Bronchial epithelial cell (primary cell): ENCODE measurements around the gene ADAM8. TPM values are rescaled to one million over a fixed set of nuclear protein-coding genes. Genes with fewer than 3 reads are reported as not detected.
A peak's percentile ranks its signal among the peaks of the same experiment; 100 is the strongest.
"Not testable (repeated sequence)": the region's sequence is repeated elsewhere in the genome, so short reads cannot be mapped to it uniquely, and the experiment has no call there.

Experiments used
- DNase-seq: peaks from one replicate; pipeline ENCODE4 v3.0.0-alpha.2; 2010; ENCODE audit warnings: low read depth
- FAIRE-seq: peaks from 2 replicates; lab custom pipeline; 2011; peaks lifted over from hg19 to GRCh38; lab: Jason Lieb, UNC
- H3K27me3 ChIP-seq: 2 replicates; pipeline ENCODE4 v1.5.1; 2011; ENCODE audit warnings: low read length; ENCODE audit not compliant: control insufficient read depth, insufficient read depth
- H3K36me3 ChIP-seq: 2 replicates; pipeline ENCODE4 v1.5.1; 2011; ENCODE audit warnings: low read length; ENCODE audit not compliant: control insufficient read depth, insufficient read depth
- H3K4me3 ChIP-seq: 2 replicates; pipeline ENCODE4 v1.5.1; 2011; ENCODE audit warnings: mild to moderate bottlenecking, low read depth, low read length, control low read depth
- total RNA-seq: library from RNA; depleted of rRNA; stranded (reverse); fragments of >200 nt; gene quantifications from 2 replicates; pipeline ENCODE4 v1.2.1, GENCODE V29; 2014
- TF ChIP-seq, protein P1 (sequence below): IDR thresholded peaks from 2 replicates; pipeline ENCODE4 v1.5.1; 2011; ENCODE audit warnings: mild to moderate bottlenecking, moderate library complexity, low read length, control low read depth, inconsistent platforms; ENCODE audit not compliant: insufficient read depth, severe bottlenecking

Gene ADAM8
- 34.2 and 41.6 TPM in 2 replicates for total RNA-seq

DNA sequence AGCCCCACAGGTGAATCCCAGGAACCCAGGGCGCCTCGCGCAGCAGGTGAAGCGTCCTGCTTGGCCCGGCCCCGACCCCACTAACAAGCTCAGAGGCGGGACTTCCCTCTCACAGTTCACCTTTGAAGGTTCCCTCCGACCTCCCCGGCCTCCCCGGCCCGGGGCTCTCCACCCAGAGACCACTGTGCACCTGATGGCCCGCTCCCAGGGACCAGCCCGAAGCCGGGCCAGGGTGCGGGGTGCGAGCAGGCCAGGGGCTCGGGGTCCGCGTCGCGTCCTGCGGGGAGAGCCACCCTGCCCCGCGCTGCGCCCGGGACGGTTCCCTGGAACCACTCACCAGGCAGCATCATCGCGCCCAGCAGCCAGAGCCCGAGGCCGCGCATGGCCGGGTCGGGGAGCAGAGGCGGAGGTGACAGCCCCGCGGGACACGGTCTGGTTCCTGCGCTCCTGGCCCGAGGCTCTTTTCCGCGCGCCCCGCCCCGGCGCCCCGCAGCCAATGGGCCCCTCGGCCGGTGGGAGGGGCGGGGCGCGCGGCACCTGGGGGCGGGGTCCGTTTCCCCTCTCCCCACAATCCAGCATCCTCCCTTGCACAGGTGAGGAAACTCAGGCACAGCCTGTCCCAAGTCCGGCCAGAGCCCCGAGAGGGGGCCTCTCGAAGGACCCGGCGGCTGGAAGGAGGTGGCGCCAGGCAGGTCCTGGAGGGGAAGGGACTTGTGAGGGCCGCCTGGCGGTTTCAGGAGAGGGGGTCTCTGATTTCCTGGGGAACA, at the start of gene ADAM8:
Gene ADAM8 (minus strand): TSS at position 434 of the 767 bp plus-strand sequence. CDS start 51 bp downstream, at position 383.
- no peak for DNase-seq
- no peak for FAIRE-seq
- TF ChIP-seq, protein P1, sequence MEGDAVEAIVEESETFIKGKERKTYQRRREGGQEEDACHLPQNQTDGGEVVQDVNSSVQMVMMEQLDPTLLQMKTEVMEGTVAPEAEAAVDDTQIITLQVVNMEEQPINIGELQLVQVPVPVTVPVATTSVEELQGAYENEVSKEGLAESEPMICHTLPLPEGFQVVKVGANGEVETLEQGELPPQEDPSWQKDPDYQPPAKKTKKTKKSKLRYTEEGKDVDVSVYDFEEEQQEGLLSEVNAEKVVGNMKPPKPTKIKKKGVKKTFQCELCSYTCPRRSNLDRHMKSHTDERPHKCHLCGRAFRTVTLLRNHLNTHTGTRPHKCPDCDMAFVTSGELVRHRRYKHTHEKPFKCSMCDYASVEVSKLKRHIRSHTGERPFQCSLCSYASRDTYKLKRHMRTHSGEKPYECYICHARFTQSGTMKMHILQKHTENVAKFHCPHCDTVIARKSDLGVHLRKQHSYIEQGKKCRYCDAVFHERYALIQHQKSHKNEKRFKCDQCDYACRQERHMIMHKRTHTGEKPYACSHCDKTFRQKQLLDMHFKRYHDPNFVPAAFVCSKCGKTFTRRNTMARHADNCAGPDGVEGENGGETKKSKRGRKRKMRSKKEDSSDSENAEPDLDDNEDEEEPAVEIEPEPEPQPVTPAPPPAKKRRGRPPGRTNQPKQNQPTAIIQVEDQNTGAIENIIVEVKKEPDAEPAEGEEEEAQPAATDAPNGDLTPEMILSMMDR = no peak
- Histone ChIP-seq H3K36me3 (peaks cover 11% of the 10 kb centered on the region), H3K4me3 (peak within 1 kb of the TSS; percentile 37), H3K27me3 (no peaks in the 10 kb centered on the region)

DNA sequence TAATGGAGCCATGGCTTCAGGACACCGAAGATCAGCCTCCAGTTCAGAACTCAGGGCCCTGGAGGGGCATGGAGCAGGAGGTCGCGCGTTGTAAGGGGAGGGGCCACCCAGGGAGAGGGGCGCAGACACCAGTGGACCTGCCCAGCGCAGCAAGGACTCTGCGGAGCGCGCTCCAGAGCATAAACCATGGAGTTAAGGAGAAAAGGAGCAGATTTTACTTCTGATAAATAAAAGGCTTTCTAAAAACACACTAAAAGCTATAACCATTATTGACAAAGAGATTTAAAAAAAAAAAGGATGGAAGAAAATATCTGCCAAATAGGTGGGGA, 49.5 kb upstream of the ADAM8 start:
- DNase-seq = no peak
- FAIRE-seq = no peak
- H3K36me3 ChIP-seq = no peaks in the 10 kb centered on the region
- TF ChIP-seq, protein P1 = no peak
- no peak overlapping the region for H3K4me3 ChIP-seq
- H3K27me3 ChIP-seq = peaks cover 24% of the 10 kb centered on the region

DNA sequence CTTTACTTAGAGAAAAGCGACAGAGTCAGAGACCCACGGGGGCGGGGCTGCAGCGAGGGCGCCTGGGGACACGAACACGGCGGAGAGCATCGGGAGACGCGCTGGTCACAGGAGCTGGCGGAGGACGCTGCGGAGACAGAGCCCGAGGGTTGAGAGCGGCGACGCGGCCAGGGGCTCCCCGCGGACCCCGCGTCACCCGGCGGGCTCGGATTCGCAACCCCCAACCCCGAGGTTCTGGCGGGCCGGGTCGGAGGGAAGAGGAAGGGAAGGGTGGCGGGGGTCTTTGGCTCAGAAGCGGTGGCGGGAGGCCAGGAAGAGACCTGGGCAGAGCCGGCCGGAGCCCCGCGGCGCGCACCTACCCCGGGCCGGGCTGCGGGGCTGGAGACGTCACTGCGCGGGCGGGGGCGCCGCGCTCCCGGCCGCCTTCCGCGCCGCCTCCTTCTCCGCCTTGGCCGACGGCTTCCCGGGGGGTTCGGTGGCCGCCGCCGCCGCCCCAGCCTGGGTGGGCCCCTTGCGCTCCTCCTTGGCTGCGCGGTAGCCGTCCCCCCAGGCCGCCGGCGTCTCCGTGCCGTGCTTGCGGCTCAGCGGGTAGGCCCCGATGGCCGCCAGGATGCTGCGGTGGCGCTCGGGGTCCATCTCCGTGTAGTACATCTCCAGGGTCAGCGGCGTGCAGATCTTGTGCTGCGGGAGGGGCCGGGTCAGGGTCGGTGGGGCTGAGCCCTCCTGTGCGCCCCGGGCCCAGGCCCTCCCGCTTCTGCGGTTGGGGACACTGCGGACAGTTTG, 49.0 kb upstream of the ADAM8 start:
- Histone ChIP-seq H3K27me3 (peaks cover 24% of the 10 kb centered on the region), H3K36me3 (no peaks in the 10 kb centered on the region), H3K4me3 (peak overlapping the region; percentile 21)
- FAIRE-seq = no peak
- no peak for DNase-seq
- TF ChIP-seq, protein P1 = no peak

DNA sequence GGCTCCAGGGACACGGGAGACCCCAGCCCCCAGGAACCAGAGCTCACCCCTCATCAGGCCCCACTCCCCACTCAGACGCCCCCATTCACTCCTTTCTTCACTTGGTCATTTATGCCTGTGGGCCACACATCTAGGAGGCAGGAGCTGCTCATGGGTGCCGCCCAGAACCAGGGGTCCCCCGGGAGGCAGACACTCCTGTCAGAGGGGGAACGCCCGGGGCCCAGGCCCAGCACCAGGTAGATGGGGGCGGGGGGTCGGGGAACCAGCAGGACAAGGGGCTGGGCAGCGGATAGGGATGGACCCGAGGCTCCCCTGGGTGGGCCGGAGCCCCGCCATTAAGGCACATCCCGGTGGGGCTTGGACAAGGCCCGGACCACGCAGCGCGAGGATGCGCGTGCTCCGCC, 48.2 kb upstream of the ADAM8 start:
- Histone ChIP-seq H3K36me3 (no peaks in the 10 kb centered on the region), H3K27me3 (peaks cover 24% of the 10 kb centered on the region), H3K4me3 (no peak overlapping the region)
- FAIRE-seq = no peak
- no peak for DNase-seq
- TF ChIP-seq, protein P1 = no peak

DNA sequence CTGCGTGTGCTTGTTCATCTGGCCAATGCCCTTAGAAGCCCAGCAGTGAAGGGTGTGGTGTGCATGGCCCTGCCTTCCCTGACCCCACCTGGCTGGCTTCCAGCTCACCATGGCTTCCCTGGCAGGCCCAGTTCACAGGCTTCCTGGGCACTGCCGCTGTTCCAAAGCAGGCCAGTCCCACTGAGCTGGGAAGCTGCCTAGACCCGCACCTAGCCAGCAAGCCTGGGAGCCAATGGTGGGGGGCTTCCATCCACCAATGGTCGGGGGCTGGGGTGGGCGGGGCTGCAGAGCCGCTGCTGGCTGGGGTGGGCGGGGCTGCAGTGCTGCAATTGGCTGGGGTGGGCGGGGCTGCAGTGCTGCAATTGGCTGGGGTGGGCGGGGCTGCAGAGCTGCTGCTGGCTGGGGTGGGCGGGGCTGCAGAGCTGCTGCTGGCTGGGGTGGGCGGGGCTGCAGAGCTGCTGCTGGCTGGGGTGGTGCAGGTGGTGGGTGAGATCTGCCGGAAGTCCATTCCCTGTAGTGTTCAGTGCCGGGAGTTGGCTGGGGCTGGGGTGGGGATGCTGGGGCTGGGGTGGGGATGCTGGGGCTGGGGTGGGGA, 47.6 kb upstream of the ADAM8 start:
- TF ChIP-seq, protein P1 = no peak
- FAIRE-seq (no peak), DNase-seq (peak; percentile 28)
- Histone ChIP-seq H3K36me3 (no peaks in the 10 kb centered on the region), H3K4me3 (no peak overlapping the region), H3K27me3 (peaks cover 21% of the 10 kb centered on the region)

DNA sequence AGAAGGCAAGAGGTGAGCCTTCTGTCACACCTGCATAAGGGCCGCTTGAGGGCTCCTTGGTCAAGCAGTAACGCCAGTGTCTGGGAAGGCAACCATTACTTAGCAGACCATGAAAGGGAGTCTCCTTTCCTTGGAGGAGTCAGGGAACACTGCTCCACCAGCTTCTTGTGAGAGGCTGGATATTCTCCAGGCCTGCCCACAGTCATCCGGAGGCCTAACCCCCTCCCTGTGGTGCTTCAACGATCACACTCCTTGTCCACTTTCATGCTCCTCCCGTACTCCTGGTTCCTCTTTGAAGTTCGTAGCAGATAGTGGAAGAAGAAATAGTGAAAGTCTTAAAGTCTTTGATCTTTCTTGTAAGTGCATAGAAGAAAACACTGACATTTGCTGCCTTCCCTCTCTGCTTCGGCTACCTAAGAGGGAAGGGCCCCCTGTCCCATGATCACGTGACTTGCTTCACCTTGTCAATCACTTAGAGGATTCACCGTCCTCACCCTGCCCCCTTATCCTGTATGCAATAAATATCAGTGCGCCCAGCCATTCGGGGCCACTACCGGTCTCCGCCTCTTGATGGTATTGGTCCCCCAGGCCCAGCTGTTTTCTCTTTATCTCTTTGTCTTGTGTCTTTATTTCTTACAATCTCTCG, 45.5 kb upstream of the ADAM8 start:
- peaks cover 11% of the 10 kb centered on the region for H3K27me3 ChIP-seq
- not testable (repeated sequence) for H3K36me3 ChIP-seq, H3K4me3 ChIP-seq, DNase-seq
- peak; percentile 60 for FAIRE-seq

DNA sequence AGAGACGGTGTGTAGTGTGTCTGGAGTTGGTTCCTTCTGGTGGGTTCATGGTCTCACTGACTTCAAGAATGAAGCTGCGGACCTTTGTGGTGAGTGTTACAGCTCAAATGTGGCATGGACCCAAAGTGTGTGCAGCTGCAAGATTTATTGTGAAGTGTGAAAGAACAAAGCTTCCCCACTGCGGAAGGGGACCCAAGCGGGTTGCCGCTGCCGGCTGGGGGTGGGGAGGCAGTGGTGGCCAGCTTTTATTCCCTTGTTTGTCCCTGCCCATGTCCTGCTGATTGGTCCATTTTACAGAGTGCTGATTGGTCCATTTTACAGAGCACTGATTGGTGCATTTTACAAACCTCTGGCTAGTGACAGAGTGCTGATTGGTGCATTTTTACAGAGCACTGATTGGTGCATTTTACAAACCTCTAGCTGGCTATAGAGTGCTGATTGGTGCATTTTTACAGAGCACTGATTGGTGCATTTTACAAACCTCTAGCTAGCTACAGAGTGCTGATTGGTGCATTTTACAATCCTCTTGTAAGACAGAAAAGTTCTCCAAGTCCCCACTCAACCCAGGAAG, 44.3 kb upstream of the ADAM8 start:
- not testable (repeated sequence) for FAIRE-seq, H3K27me3 ChIP-seq, DNase-seq, H3K36me3 ChIP-seq, H3K4me3 ChIP-seq
